ENCODE results near the gene GGCT.

DNA sequence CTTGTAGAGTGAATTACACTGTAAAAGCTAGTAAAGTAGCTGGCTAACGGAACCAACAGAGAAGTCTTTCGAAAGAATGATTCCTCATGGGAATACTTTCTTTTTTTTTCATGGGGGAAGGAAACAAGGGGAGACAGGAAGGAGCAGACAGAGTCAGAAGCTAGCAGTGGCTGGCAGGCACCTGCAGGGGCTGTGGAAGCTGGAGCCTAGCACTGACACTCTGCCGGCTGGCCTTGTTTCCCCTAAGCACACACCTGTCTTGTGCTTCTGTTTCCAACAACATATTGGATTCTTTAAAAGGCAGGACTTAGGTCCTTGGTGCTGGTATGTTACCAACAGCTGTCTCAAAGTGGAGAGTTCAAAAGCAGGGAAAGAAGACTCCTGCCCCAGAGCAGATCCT lies 50.7 kb downstream of the GGCT start:
- TF ChIP-seq, protein P1, sequence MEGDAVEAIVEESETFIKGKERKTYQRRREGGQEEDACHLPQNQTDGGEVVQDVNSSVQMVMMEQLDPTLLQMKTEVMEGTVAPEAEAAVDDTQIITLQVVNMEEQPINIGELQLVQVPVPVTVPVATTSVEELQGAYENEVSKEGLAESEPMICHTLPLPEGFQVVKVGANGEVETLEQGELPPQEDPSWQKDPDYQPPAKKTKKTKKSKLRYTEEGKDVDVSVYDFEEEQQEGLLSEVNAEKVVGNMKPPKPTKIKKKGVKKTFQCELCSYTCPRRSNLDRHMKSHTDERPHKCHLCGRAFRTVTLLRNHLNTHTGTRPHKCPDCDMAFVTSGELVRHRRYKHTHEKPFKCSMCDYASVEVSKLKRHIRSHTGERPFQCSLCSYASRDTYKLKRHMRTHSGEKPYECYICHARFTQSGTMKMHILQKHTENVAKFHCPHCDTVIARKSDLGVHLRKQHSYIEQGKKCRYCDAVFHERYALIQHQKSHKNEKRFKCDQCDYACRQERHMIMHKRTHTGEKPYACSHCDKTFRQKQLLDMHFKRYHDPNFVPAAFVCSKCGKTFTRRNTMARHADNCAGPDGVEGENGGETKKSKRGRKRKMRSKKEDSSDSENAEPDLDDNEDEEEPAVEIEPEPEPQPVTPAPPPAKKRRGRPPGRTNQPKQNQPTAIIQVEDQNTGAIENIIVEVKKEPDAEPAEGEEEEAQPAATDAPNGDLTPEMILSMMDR (IDR thresholded peaks at IDR 0.05) = no peak
- TF ChIP-seq TCF7L2 (IDR thresholded peaks at IDR 0.05; ENCODE audit: low read depth, low read length) = no peak

All from Panc1 (cell line).